ENCODE results near the gene CCDC116.

GRCh38 chr22:21589396-21589795 lies 43.2 kb upstream of the CCDC116 start:
- TF ChIP-seq EP300 (IDR thresholded peaks at IDR 0.05) (no peak), POLR2A (IDR thresholded peaks at IDR 0.05) (no peak)
- TF ChIP-seq, protein P1, sequence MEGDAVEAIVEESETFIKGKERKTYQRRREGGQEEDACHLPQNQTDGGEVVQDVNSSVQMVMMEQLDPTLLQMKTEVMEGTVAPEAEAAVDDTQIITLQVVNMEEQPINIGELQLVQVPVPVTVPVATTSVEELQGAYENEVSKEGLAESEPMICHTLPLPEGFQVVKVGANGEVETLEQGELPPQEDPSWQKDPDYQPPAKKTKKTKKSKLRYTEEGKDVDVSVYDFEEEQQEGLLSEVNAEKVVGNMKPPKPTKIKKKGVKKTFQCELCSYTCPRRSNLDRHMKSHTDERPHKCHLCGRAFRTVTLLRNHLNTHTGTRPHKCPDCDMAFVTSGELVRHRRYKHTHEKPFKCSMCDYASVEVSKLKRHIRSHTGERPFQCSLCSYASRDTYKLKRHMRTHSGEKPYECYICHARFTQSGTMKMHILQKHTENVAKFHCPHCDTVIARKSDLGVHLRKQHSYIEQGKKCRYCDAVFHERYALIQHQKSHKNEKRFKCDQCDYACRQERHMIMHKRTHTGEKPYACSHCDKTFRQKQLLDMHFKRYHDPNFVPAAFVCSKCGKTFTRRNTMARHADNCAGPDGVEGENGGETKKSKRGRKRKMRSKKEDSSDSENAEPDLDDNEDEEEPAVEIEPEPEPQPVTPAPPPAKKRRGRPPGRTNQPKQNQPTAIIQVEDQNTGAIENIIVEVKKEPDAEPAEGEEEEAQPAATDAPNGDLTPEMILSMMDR (IDR thresholded peaks at IDR 0.05) = no peak
